AG10803 (cell line): Measurements from ENCODE around the gene COL4A4.

Source experiments
- DNase-seq: peaks from one replicate; pipeline ENCODE4 v3.0.0; 2010; ENCODE audit warnings: low read depth
- H3K4me3 ChIP-seq: 2 replicates; pipeline ENCODE4 v1.5.1; 2011; ENCODE audit warnings: mild to moderate bottlenecking, low read length, control low read depth
- TF ChIP-seq, protein P1 (sequence below): conservative IDR thresholded peaks from 2 replicates; pipeline ENCODE4 v1.5.1; 2011; ENCODE audit warnings: mild to moderate bottlenecking, low read length, control low read depth, inconsistent platforms

COL4A4 gene

GRCh38 chr2:227163998-227164762 is at the start of gene COL4A4, which contains the start of gene COL4A3:
Gene COL4A4, minus strand, starts transcription at chr2:227164205. Its CDS starts 16,722 bp downstream, at chr2:227147483.
Gene COL4A3, plus strand, starts transcription at chr2:227164624. Its CDS starts 103 bp downstream, at chr2:227164727.
- peak within 1 kb of the TSS; percentile 29 for H3K4me3 ChIP-seq
- DNase-seq = no peak
- TF ChIP-seq, protein P1, sequence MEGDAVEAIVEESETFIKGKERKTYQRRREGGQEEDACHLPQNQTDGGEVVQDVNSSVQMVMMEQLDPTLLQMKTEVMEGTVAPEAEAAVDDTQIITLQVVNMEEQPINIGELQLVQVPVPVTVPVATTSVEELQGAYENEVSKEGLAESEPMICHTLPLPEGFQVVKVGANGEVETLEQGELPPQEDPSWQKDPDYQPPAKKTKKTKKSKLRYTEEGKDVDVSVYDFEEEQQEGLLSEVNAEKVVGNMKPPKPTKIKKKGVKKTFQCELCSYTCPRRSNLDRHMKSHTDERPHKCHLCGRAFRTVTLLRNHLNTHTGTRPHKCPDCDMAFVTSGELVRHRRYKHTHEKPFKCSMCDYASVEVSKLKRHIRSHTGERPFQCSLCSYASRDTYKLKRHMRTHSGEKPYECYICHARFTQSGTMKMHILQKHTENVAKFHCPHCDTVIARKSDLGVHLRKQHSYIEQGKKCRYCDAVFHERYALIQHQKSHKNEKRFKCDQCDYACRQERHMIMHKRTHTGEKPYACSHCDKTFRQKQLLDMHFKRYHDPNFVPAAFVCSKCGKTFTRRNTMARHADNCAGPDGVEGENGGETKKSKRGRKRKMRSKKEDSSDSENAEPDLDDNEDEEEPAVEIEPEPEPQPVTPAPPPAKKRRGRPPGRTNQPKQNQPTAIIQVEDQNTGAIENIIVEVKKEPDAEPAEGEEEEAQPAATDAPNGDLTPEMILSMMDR = no peak

GRCh38 chr2:227207573-227207972 is 43.6 kb upstream of the COL4A4 start:
- DNase-seq = no peak
- no peak overlapping the region for H3K4me3 ChIP-seq
- TF ChIP-seq, protein P1 = no peak

DNA sequence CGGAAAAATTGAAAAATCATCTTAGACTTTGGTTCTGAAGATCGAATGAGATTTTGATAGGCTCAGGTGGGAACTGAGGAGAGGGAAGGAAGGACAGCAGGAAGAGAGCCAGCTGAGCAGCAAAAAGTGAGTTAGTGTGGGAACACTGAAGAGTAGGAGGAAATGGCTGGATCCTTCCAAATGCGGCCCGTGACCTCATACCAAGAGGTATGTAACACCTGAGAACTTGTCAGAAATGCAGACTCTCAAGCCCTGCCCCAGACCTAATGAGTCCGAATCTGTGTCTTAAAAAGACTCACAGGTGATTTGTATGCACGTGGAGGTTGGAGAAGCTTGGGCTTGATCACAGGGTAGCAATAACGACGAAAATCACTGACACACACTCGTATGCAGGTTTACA is 42.4 kb upstream of the COL4A4 start:
- TF ChIP-seq, protein P1 = no peak
- no peak overlapping the region for H3K4me3 ChIP-seq
- no peak for DNase-seq

GRCh38 chr2:227205701-227206100 is 41.7 kb upstream of the COL4A4 start:
- TF ChIP-seq, protein P1 = no peak
- H3K4me3 ChIP-seq = no peak overlapping the region
- no peak for DNase-seq

GRCh38 chr2:227204452-227204851 is 40.4 kb upstream of the COL4A4 start:
- H3K4me3 ChIP-seq = no peak overlapping the region
- TF ChIP-seq, protein P1 = no peak
- no peak for DNase-seq

- TF ChIP-seq, protein P1 = no peak
- no peak overlapping the region for H3K4me3 ChIP-seq
- DNase-seq = no peak
Measured at GRCh38 chr2:227201771-227202170, 37.8 kb upstream of the COL4A4 start.

DNA sequence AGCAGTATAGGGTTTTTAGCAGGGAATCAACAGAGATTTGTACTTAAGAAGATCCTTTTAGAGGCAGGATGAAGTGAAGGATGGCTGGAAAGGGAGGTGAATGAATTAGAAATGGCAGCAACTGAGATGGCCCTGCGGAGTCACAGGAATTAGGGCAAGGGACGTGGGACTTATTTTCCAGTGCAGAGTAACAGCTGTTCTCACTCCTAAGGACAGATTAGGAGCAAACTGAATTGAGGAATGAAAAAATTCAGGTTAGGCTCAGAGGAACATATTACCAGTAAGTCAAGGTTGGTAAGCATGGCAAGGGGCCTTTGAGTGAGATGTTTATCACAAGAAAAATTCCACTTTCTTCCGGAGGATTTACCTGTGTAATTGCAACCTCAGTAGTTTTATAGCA is 34.9 kb upstream of the COL4A4 start:
- no peak for DNase-seq
- no peak overlapping the region for H3K4me3 ChIP-seq
- TF ChIP-seq, protein P1 = no peak
